Measurements from ENCODE around the gene CLIP1. TPM values are rescaled to one million over a fixed set of nuclear protein-coding genes. Genes with fewer than 3 reads are reported as not detected.

CLIP1 gene
- polyA plus RNA-seq, 1 donor (not counting 4 experiments of a cell fraction or from before 2014, with no cell fraction given): 54.0 TPM

DNA sequence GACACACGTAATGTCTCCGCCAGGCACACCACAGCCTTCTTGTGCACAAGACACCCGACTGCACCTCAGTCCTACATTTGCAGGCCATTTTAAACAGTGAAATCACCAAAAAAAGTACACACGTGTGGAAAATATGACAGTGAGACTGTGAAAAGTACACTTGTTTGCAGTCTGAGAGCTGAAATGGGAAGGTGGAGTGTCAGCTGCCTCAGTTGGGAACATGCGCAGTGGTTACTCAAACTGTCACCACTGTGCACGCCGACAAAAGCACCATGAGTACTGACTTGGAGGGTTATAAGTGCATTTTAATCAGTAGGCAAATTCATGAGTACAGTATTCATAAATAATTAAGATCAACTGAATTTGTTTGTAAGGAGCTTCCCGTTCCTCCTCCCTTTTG lies 171.9 kb downstream of the CLIP1 start:
- Histone ChIP-seq H3K4me1 (ENCODE audit: control insufficient read depth, extremely low read depth, insufficient read depth, low read length) (no peaks in the 10 kb centered on the region), H3K9me1 (ENCODE audit: control insufficient read depth, extremely low read depth, insufficient read depth, low read length) (no peaks in the 10 kb centered on the region), H3K27me3 (ENCODE audit: control insufficient read depth, extremely low read depth, insufficient read depth, low read length) (no peaks in the 10 kb centered on the region), H3K9me3 (ENCODE audit: control insufficient read depth, low read depth, low read length) (no peaks in the 10 kb centered on the region), H3K4me2 (ENCODE audit: control insufficient read depth, extremely low read depth, insufficient read depth, low read depth, low read length) (no peak overlapping the region), H3K79me2 (ENCODE audit: control insufficient read depth, insufficient read depth, low read length) (no peaks in the 10 kb centered on the region), H3K4me3 (ENCODE audit: control insufficient read depth in 2 of 3, extremely low read depth in 1 of 3, insufficient read depth in 2 of 3, low read depth in 1 of 3, low read length in 3 of 3) (no peak overlapping the region), H4K20me1 (ENCODE audit: control insufficient read depth, extremely low read depth, insufficient read depth, low read length) (no peaks in the 10 kb centered on the region), H3K27ac (ENCODE audit: control insufficient read depth, insufficient read depth, low read length) (no peak overlapping the region), H2AFZ (ENCODE audit: control insufficient read depth, low read length) (no peak overlapping the region), H3K9ac (ENCODE audit: control insufficient read depth, extremely low read depth, insufficient read depth, low read length) (no peak overlapping the region), H3K36me3 (ENCODE audit: control insufficient read depth in 2 of 2, extremely low read depth in 1 of 2, insufficient read depth in 2 of 2, low read length in 2 of 2) (peaks cover 0 to 7% of the 10 kb centered on the region in 2 experiments)
- DNase-seq (ENCODE audit: low read depth, low spot score): no peak
- no peak for FAIRE-seq
- dilution Hi-C loops (cut with MboI; ENCODE audit: extremely low pct_ligation_motif_present, low sequenced_read_pairs): no loop called here
- TF ChIP-seq, protein P1, sequence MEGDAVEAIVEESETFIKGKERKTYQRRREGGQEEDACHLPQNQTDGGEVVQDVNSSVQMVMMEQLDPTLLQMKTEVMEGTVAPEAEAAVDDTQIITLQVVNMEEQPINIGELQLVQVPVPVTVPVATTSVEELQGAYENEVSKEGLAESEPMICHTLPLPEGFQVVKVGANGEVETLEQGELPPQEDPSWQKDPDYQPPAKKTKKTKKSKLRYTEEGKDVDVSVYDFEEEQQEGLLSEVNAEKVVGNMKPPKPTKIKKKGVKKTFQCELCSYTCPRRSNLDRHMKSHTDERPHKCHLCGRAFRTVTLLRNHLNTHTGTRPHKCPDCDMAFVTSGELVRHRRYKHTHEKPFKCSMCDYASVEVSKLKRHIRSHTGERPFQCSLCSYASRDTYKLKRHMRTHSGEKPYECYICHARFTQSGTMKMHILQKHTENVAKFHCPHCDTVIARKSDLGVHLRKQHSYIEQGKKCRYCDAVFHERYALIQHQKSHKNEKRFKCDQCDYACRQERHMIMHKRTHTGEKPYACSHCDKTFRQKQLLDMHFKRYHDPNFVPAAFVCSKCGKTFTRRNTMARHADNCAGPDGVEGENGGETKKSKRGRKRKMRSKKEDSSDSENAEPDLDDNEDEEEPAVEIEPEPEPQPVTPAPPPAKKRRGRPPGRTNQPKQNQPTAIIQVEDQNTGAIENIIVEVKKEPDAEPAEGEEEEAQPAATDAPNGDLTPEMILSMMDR (optimal IDR thresholded peaks at IDR 0.05 in 1 of 3, IDR thresholded peaks at IDR 0.05 in 1 of 3, conservative IDR thresholded peaks at IDR 0.05 in 1 of 3; ENCODE audit: extremely low read depth in 1 of 3, insufficient read depth in 2 of 3, low read length in 3 of 3): no peak
- no peak for TF ChIP-seq EZH2 (IDR thresholded peaks at IDR 0.05; ENCODE audit: low read length)

DNA sequence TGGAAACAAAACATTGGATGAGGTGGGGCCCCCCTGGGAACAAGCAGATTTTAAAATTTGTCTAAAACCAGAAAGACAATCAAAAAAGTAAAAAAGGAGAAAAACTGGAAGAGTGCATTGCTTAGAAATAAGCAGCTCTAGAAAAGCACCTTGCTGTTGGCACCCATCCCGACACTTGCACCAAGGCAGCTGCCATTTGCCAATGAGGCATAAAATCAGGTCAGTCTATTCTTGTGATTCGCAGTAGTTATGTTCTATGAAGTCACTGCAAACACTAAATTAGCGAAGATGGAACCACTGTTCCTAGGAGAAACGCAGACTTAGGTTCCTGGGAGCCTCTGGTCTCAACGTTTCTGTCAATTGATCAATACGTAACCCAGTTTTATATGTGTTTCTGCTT lies 172.4 kb downstream of the CLIP1 start:
- H3K9ac ChIP-seq (ENCODE audit: control insufficient read depth, extremely low read depth, insufficient read depth, low read length): no peak overlapping the region
- FAIRE-seq (no peak), DNase-seq (ENCODE audit: low read depth, low spot score) (no peak)
- H3K79me2 ChIP-seq (ENCODE audit: control insufficient read depth, insufficient read depth, low read length): no peaks in the 10 kb centered on the region
- TF ChIP-seq EZH2 (IDR thresholded peaks at IDR 0.05; ENCODE audit: low read length): no peak
- TF ChIP-seq, protein P1 (optimal IDR thresholded peaks at IDR 0.05 in 1 of 3, IDR thresholded peaks at IDR 0.05 in 1 of 3, conservative IDR thresholded peaks at IDR 0.05 in 1 of 3; ENCODE audit: extremely low read depth in 1 of 3, insufficient read depth in 2 of 3, low read length in 3 of 3): no peak
- no peaks in the 10 kb centered on the region for H3K27me3 ChIP-seq (ENCODE audit: control insufficient read depth, extremely low read depth, insufficient read depth, low read length)
- H4K20me1 ChIP-seq (ENCODE audit: control insufficient read depth, extremely low read depth, insufficient read depth, low read length): no peaks in the 10 kb centered on the region
- dilution Hi-C loops (cut with MboI; ENCODE audit: extremely low pct_ligation_motif_present, low sequenced_read_pairs): no loop called here
- peaks cover 0 to 7% of the 10 kb centered on the region in 2 experiments for H3K36me3 ChIP-seq (ENCODE audit: control insufficient read depth in 2 of 2, extremely low read depth in 1 of 2, insufficient read depth in 2 of 2, low read length in 2 of 2)
- H3K9me3 ChIP-seq (ENCODE audit: control insufficient read depth, low read depth, low read length): no peaks in the 10 kb centered on the region
- no peak overlapping the region for H2AFZ ChIP-seq (ENCODE audit: control insufficient read depth, low read length)
- no peak overlapping the region for H3K4me3 ChIP-seq (ENCODE audit: control insufficient read depth in 2 of 3, extremely low read depth in 1 of 3, insufficient read depth in 2 of 3, low read depth in 1 of 3, low read length in 3 of 3)
- H3K4me2 ChIP-seq (ENCODE audit: control insufficient read depth, extremely low read depth, insufficient read depth, low read depth, low read length): no peak overlapping the region
- no peaks in the 10 kb centered on the region for H3K9me1 ChIP-seq (ENCODE audit: control insufficient read depth, extremely low read depth, insufficient read depth, low read length)
- H3K4me1 ChIP-seq (ENCODE audit: control insufficient read depth, extremely low read depth, insufficient read depth, low read length): no peaks in the 10 kb centered on the region
- H3K27ac ChIP-seq (ENCODE audit: control insufficient read depth, insufficient read depth, low read length): no peak overlapping the region
